NCI-H187 (cell line): ENCODE measurements around the gene CRYM.

ENCODE experiments used
- DNase-seq, 2 experiments: peaks; one replicate each; lab custom pipeline; 2025; lab: John Stamatoyannopoulos, UW

CRYM gene

DNA sequence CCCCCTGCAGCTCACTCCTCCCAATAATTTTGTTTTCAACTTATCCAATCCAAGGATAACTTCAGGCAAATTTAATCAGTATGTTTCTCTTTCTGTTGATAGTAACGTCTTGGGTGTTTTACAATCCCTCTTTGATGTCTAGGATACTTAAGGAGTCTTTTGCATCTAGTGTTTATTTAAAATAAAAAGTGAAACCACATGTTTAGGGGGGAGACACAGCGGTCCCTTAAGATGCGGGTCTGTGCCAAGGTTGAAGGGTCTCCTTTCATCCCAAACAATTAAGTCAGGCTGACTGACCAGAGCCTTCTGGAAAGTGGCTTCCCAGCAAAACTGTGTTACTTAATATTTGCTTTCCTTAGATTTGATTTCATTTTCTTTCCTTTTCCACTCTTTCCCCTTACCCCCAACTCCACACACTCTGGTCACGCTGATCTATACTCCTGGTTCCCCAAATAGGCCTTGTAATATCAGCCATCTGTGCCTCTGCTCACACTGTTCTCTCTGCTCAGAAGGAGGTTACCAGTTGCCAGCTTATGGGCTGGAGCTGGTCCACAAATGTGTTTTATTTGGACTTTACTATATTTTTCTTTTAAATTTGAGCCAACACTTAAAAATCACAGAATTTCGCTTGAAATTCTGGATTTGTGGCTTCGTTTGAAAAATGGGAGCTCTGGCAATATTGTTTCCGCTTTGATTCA lies 33.4 kb downstream of the CRYM start:
- no peak for DNase-seq

DNA sequence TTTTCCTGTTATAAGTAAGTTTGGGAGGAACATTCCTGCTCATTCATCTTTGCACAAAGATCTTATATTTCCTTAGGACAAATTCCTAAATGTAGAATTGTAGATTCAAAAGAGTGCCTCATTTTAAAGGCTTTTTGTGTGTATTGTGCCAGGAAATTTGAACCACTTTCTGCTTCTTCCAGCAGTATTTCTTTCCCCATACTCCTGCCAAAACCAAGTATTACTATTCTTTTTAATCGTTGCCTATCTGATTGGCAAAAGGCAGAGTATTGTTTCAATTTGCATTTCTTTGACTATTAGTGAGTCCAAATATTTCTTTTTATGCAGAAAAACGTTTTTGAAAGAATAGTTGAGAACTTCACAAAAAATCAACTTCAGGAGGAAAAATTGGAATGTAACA lies 35.3 kb downstream of the CRYM start:
- no peak for DNase-seq

DNA sequence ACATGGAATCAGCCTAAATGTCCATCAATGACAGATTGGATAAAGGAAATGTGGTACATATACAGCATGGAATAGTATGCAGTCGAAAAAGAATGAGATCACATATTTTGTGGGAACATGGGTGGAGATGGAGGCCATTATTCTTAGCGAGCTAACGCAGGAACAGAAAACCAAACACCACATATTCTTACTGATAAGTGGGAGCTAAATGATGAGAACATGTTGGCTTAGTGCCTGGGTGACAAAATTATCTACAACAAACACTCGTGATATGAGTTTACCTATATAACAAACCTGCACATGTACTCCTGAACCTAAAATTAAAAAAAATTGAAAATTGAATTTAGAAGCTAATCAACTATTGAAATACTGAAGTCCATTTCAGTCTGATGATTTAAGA lies 38.4 kb downstream of the CRYM start:
- no peak for DNase-seq

DNA sequence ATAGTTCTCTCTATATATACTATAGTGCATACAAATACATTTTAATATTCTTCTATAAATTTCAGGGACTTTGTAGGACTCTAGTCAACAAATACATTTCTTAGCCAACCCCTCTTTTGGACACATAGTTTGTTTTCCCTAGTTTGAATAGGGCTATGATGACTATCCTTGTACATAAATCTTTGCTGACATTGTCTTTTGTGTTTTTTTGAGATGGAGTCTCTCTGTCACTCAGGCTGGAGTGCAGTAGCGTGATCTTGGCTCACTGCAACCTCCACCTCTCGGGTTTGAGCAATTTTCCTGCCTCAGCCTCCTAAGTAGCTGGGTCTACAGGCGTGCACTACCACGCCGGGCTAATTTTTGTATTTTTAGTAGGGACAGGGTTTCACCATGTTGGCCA lies 41.3 kb downstream of the CRYM start:
- DNase-seq: no peak

DNA sequence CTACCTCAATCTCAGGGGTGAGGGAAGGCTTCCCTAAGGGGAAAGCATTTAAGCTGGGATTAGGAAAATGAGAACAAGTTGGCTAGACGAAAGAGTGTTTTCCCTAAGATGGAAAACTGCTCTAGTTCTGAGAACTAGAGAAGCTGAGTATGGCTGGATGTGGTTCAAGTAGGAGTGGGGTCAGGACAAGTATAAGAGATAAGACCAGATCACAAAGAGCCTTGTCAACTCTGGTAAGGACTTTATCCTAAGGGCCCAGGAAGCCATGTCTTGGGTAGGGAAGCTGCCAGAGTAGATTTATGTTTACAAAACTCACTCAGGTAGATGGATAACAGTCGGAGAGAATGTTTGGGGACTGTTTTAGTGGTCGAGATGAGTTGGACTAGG lies 42.9 kb downstream of the CRYM start:
- no peak for DNase-seq

DNA sequence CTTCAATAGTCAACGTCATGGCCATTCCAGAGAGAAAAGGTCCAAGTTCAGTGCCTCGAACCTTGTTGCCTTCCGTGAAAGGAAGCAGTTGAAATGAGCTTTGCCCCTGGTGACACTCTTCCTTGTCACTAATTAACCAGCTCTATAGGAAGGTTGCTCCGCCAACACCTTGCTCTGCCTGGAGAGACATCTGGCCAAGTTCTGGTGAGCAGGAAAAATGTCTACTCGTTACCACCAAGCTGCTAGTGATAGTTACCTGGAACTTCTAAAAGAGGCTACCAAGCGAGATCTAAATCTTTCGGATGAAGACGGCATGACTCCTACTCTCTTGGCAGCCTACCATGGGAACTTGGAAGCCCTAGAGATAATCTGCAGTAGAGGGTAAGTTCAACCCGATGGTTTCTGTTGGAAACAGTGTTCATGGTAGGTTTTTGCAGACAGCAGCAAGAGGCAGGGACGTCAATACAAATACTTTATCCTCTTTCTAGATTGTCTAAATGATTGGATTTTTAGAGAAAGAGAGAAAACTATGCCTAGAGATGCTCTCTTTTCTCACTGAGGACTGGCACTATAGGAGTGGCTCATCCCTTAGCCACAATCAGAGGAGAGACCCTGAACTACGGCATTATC lies 44.5 kb downstream of the CRYM start, which contains the start of gene ANKS4B:
Gene ANKS4B (plus strand): TSS at position 179 of the 630 bp plus-strand sequence. CDS start 39 bp downstream, at position 218.
- no peak for DNase-seq

DNA sequence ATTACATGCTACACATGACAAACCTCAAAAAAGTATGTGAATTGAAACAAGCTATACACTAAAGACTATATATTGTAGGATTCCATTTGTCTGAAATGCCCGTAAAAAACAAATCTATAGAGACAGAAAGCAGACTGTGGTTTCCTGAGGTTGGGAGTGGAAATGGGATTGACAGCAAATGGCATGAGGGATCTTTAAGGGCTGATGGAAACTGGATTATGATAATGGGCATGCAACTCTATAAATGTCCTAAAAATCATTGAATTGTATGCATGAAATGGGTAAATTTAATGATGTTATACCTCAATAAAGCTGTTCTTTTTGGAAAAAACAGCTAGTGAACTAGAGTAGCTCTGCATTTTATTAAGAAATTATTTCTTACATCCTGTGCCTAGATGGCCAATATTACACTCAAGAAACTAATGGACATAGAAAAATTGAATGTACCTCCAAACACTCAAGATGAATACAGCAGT lies 45.0 kb downstream of the CRYM start:
- DNase-seq: no peak

DNA sequence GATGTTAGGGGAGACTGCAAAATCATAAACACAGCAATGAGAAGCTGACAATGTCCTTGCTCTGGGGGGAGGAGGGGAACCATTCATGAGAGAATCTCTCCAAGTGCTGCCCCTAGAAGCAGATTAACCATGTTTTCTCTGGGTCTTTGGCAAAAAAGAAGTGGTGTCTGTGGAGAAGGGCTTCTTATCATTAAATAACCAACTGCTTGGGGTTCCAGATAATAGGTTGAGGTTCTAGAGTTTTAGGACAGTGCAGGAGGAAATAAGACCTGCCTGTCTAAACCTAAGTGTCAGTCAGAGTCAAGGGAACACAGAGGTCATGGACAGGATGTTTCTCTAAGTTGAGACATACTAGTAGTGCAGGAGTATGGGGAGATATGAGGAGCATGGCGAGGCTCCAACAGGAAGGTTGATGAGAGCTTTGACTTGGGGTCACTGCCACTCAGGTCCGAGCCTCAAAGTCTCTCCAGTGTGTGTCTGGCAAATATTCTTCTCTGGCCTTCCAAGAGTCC lies 49.7 kb downstream of the CRYM start:
- DNase-seq: no peak

DNA sequence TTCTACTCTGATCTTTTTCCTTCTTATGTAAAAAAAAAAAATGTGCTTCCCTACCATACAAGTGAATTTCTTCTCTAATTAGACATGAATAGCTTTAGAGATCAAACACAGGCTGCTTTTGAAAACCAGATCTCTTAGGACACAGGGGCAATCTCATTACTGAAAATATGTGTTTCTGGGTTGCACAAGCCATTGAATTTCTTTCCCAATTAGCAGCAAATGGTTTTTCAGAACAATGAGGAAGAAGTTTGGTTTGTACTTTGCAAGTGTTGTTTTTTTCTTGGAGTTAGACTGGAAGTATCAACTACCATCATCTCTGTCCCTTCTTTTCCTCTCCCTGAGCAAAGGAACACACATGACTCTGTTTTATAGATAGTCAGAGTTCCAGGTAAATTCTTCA lies 50.2 kb downstream of the CRYM start:
- no peak for DNase-seq

DNA sequence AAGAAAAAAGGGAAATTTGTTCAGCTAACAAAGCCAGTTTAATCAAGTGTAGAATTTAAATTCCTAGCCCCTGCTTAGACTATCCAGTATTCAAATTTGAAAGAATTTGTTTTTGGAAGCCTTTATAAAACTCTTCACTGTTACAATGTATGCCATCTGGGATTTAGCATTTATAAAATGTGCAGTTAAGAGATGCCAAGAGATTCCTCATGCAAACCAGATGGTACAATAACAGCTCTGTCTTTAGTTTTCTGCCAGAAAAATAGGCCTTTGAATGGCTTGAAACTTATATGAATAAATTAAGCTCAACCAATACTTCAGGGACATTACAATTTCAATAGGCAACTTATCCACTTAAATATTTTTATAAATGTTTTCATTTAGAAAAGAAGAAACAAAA lies 51.3 kb downstream of the CRYM start:
- no peak for DNase-seq

DNA sequence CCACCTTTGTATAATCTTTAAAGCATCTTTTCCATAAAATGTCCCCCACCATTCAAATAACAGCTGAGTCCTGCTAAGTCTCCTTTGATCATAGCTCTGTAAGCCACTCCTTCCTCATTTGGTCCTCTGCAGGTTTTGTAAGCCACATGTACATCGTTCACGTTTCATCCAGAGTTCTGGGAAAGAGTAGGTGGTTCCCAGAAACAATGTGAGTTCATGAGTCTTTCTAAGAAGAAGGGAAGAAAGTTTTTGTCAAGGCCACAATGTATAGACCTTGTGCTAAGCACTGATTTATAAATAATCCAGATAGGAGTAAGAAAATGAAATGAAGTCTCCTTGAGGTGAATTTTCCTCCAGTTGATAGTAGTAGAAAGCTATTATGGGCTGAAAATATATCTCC lies 53.3 kb downstream of the CRYM start:
- DNase-seq: no peak

DNA sequence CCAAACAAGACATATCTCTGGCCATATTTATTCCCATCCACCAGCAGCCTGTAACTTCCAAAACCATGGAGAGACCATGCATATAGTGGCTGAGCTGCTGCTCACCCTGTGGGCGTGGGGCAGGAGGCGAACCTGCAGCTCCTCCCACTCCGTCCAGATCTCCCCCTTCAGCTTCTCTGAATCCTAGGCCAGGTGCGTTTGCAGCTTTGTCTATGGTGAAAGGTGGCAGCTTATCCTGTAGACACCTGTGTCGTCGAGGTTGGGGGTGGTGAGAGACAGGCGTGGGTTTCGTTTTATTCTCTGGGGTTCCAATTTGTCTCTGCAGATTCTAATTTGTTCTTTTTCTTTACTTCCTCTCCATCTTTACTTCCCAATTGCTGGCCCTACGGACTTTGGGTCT lies 54.3 kb downstream of the CRYM start:
- no peak for DNase-seq

DNA sequence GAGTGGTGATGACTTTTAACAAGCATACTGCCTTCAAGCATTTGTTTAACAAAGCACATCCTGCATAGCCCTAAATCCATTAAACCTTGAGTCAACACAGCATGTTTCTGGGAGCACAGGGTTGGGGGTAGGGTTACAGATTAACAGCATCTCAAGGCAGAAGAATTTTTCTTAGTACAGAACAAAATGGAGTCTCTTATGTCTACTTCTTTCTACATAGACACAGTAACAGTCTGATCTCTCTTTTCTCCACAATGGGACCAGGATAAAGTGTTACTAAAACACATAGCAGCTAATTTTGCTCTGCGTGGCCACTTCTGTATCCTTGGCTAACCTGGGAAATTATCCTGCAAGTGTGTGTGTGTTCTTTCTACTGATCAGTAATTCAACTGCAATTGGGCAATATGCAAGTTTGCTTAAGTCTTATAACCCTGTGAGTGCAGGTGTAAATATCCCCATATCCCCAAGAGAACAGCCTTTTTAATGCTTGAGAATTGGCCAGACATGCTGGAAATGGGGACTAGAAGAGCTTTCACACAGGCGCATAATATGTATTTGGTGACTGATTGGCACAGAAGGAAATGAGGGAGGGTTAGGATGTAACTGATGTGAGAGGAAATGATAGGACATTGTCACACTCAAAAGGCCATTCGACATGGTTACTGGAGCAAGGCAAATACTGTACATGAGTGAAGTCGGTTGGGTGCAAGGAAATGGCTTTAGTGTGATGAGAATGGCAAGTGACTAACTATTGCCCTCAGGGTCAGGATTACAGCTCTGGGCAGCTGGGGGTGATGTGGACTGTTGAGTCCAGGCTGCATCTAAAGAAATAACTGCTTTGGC lies 55.4 kb downstream of the CRYM start:
- no peak for DNase-seq

DNA sequence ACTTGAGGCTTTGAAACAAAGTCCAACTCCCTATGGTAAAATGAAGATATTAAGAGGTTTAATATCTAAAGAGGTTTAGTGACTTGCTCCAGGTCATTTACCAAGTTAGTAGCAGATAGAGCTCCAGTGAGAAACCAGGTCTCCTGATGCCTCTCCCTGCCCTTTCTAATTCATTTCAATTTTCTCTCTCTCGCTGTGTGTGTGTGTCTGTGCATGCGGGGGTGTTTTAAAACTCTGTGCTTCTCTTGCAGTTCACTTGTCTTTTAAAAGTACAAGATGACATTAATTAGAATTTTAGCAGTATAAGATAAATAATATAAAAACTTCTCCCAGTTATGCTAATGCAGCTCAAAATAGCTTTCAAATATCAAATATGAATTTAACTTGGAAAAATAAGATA lies 58.5 kb downstream of the CRYM start:
- no peak for DNase-seq

DNA sequence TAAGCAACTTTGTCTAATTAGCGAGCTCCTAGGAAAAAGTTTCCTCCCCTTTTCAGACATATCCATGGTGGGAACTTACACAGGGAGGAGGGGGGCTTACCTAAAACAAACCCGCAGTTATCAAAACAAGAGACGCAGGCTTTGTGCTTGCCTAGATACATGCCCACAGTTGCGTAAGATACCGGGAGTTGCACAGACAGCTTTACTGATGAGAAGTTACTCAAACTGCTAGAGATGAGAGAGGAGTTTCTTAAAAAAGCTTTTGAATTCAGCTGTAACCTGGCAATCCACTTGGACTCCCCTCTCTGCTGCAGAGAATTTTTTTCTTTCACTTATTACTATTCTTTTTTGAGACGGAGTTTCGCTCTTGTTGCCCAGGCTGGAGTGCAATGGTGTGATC lies 59.9 kb downstream of the CRYM start:
- DNase-seq: no peak

DNA sequence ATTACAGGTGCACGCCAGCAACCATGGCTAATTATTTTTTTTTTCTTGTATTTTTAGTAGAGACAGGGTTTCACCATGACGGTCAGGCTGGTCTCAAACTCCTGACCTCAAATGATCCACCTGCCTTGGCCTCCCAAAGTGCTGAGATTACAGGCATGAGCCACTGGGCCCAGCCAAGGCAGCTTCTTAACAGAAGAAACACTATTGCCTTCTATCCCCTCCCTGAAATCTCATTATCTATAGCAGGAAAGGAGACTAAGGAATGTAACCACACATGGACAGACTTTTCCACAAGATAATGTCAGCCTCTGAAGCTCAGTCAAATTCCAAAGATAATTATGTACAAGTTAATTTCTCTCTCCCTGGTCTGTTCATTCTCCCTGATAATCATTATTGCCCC lies 61.0 kb downstream of the CRYM start:
- no peak for DNase-seq

DNA sequence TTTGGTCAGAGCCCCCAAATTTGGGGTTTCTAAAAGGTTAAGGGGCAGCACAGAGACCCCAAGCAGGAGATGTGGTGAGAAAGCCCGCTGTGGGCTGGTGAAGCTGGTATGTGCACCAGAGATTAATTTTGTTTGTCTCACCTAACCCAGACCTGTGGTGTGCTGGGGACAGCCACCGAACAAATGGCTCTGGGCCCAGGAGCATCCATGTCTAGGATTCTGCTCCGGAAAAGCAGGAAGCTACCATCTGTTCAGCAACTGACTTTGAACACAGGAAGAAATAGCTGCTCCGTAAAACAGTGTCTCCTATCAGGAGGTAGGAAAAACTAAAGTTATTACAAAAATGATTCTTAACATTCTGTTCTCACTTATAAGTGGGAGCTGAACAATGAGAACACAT lies 64.0 kb downstream of the CRYM start:
- DNase-seq: no peak

DNA sequence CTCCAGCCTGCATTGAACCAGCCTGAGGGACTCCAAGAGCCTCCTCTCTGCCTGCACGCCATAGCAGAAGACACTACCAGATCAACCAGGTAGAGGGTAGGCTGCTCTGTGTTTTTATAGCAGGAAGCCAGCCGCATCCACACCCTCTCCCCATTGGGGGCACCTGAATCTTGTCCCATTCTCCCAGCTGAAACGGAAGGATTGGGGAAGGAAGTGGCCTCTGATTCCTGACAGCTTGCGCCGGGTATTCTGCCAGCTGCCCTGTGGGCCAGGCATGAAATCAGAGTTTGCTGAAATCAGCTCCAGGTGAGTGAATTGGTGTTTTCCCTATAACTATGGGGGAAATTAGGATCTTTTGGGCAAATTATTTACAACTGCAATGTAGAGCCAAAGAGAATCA lies 66.6 kb downstream of the CRYM start, which contains the start of gene ZP2:
Gene ZP2 (minus strand): TSS at position 89 of the 400 bp plus-strand sequence. CDS start 27 bp downstream, at position 62.
- no peak for DNase-seq
